ENCODE results near the gene SLX4. TPM values are rescaled to one million over a fixed set of nuclear protein-coding genes. Genes with fewer than 3 reads are reported as not detected.

The SLX4 gene
- total and polyA plus RNA-seq, 8 donors, result 0.76 to 19.7 (median 6.0) TPM

GRCh38 chr16:3651461-3652372, 40.3 kb upstream of the SLX4 start:
- no peak for TF ChIP-seq EP300 (IDR thresholded peaks at IDR 0.05)
- no peak for TF ChIP-seq POLR2A (IDR thresholded peaks at IDR 0.05)
- no peak for TF ChIP-seq POLR2AphosphoS5 (IDR thresholded peaks at IDR 0.05)
- no peak for TF ChIP-seq CTCF (IDR thresholded peaks at IDR 0.05)

GRCh38 chr16:3650631-3651265, 39.3 kb upstream of the SLX4 start:
- intact Hi-C loops (cut with DNase I; ENCODE audit: low total_unique reads), result no loop called here
- WGBS, 5 donors, result 89 to 95% (median 93%) methylated on average over 13 of the region's 13 CpGs
- Histone ChIP-seq H3K27me3 (no peaks in the 10 kb centered on the region), H3K36me3 (peaks cover 13 to 39% (median 34%) of the 10 kb centered on the region in 4 donors), H3K9me3 (no peaks in the 10 kb centered on the region), H3K27ac (no peak overlapping the region), H3K4me3 (no peak overlapping the region), H3K4me1 (peaks cover 10 to 24% (median 17%) of the 10 kb centered on the region in 4 donors)
- peak in 1 of 2 donors; percentile 17 for DNase-seq
- TF ChIP-seq CTCF (IDR thresholded peaks at IDR 0.05) (no peak), POLR2AphosphoS5 (IDR thresholded peaks at IDR 0.05) (no peak), POLR2A (IDR thresholded peaks at IDR 0.05) (no peak), EP300 (IDR thresholded peaks at IDR 0.05) (no peak)

More at GRCh38 chr16:3651461-3652372, 40.3 kb upstream of the SLX4 start:
- WGBS, 5 donors, result 77 to 83% (median 82%) methylated on average over 12 to 18 of the region's 18 CpGs
- no peaks in the 10 kb centered on the region for H3K27me3 ChIP-seq
- H3K4me3 ChIP-seq, result no peak overlapping the region
- H3K36me3 ChIP-seq, result peaks cover 17 to 49% (median 44%) of the 10 kb centered on the region in 4 donors
- peaks cover under 1 to 21% (median 11%) of the 10 kb centered on the region in 4 donors for H3K4me1 ChIP-seq
- no peak overlapping the region for H3K27ac ChIP-seq
- H3K9me3 ChIP-seq, result no peaks in the 10 kb centered on the region
- intact Hi-C loops (cut with DNase I; ENCODE audit: low total_unique reads), result no loop called here
- peak; percentile 5 to 17 for DNase-seq

- peak; percentile 73 to 84 for DNase-seq
- H3K4me1 ChIP-seq, result peaks cover 9 to 16% (median 13%) of the 10 kb centered on the region in 4 donors
- H3K27ac ChIP-seq, result peak overlapping the region in 3 of 5 donors; percentile 21 to 47 (median 32)
- WGBS, 5 donors, result 49 to 73% (median 55%) methylated on average over 15 of the region's 15 CpGs
- H3K9me3 ChIP-seq, result no peaks in the 10 kb centered on the region
- intact Hi-C loops (cut with DNase I; ENCODE audit: low total_unique reads), result no loop called here
- H3K4me3 ChIP-seq, result no peak overlapping the region
- no peak for TF ChIP-seq CTCF (IDR thresholded peaks at IDR 0.05)
- TF ChIP-seq POLR2AphosphoS5 (IDR thresholded peaks at IDR 0.05), result peak in 1 of 3 donors; percentile 42
- no peaks in the 10 kb centered on the region for H3K27me3 ChIP-seq
- H3K36me3 ChIP-seq, result peaks cover 5 to 33% (median 23%) of the 10 kb centered on the region in 4 donors
Measured at GRCh38 chr16:3646348-3646920, 35.0 kb upstream of the SLX4 start.

Data from stomach (tissue), 9 donors.